ENCODE data around the gene LENEP.

LENEP gene

DNA sequence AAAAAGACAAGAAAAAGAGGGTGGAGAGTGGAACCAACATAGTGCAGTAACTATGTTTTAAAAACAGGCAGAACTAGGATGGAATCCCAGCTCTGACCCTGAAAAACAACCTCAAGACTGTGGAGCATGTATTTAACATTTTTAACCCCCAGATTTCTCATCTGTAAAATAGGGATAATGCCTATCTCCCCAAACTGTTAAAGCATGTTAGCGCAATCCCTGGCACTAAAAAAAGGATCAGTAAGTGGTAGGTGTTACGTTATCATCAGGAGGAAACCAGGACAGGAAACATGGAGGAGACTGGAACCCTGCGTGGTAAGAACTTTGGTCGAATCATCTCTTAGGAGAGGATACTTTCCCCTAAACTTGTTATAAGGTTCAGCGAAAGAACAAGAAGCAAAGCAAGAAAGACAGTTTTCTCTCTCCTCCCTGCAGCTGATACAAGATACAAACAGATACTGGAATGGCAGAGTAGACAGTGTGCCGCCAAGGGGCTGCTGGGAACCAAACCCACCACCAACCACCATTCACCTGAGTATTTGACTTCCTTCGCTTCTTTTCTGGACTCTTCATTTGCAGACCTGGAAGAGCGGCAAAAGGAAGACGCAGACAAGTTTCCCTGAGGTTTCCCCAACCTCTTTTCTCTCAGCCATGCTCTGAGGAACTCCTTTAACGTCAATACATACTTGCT is 32.8 kb upstream of the LENEP start:
- no peak for DNase-seq (ENCODE audit: low spot score)

DNA sequence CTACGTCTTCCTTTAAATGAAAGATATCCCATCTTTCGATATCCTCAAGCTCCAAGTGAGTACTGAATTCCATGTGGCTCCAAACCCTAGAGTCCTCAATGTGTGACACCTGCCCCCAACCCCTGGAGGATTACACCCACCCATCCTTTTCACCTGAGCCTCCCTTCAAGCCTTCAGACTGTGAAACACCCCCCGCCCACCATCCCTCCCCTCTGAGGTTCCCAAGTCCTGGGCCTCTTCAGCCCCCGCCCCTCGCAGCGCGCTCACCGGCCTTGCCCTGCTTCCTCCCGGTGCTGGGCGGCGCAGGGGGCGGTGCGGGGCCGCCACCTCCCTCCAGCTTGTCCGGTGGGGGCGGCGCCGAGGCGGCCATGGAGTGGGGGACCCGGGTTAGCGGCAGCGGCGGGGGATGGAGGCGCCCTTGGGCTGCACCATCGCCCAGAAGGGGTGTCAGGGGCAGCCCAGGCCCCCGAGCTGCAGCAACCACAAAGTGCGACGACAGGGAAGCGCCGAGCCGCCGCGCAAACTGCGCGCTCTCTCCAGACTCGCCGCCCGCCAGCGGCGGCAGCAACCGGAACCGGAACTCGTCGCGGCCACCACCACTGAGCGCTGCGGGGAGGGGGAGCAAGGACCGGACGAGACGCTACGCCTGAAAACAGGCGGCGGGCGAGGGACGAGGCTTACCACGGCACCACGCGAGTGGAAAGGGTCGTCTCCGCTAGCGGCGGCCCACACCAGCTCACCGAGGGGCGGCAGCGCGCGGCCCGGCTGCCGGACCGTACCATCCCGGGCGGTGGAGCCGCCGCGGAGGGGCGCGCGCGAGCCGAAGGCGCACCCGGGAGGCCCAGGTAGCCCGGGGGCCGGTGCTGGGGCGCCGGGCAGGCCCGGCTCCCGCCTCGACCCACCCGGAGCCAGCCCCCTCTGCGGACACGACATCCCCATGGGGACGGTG is 31.9 kb upstream of the LENEP start, which contains the start of gene PYGO2:
TSS of gene PYGO2 (minus strand) at position 576 of the 949 bp plus-strand sequence. CDS start at position 370, 206 bp downstream.
- DNase-seq (ENCODE audit: low spot score): peak; percentile 73

- peak; percentile 55 for DNase-seq (ENCODE audit: low spot score)
Observed at GRCh38 chr1:154962156-154962749, 31.1 kb upstream of the LENEP start.

- no peak for DNase-seq (ENCODE audit: low spot score)
Observed at GRCh38 chr1:154962795-154963330, 30.5 kb upstream of the LENEP start.

DNA sequence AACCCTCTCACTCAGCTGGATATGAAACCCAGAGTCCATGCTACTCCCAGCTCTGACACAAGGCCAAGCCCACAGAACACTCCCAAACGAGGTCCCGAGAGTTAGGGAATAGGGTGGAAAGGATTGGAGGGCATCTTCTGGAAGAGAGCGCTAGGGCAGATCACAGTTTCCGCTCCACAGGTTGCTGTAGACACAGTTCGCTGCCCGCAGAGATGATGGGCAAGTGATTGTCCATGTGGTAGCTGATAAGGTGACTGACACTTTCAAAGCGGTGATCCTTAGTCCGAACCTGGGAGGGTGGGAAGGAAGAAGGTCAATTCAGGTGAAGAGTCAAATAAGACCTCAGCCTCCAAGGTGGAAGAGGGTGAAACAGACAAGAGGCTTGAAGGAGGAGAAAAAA is 29.7 kb upstream of the LENEP start:
- DNase-seq (ENCODE audit: low spot score): no peak

DNA sequence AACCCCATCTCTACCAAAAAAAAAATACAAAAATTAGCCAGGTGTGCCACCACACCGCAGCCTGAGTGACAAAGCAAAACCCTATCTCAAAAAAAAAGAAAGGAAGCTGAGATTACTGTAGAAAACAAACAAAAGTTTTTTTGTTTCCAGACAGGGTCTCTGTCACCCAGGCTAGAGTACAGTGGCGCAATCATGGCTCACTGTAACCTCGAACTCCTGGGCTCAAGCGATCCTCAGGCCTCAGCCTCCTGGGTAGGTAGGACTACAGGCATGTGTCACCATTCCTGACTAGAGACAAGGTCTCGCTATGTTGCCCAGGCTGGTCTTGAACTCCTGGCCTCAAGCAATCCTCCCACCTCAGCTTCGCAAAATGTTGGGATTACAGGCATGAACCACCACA is 29.0 kb upstream of the LENEP start:
- no peak for DNase-seq (ENCODE audit: low spot score)

GRCh38 chr1:154966111-154966510 is 27.3 kb upstream of the LENEP start:
- no peak for DNase-seq (ENCODE audit: low spot score)

DNA sequence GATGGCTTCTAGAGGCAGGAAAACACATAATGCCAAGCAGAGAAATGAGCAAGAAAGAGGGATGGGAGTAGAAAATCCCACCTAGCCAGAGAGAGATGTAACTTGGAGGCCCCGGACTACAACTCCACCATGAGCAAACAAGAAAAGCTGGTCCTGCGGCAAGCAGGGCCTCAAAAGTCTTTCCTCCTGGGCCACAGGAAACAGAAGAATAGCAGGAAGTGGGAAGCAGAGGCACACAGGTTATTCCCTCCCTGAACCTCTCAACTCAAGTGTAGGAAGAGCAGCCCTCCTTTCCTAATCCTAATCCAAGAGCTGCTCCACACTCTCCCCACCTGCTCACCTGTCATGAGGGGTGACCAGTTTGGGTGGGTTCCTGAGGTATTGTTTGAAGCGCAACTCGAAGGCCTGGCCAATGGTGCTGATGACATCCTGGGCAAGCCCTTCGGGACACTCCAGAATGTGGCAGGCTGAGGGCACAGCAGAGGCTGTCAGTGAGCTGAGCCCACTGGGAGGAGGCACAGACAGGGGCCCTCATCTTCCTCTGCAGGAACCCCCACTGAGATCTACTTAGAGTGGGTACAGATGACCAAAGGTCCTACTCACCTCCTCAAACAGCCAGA is 25.9 kb upstream of the LENEP start:
- no peak for DNase-seq (ENCODE audit: low spot score)

- no peak for DNase-seq (ENCODE audit: low spot score)
Observed at GRCh38 chr1:154968731-154969130, 24.7 kb upstream of the LENEP start.

DNA sequence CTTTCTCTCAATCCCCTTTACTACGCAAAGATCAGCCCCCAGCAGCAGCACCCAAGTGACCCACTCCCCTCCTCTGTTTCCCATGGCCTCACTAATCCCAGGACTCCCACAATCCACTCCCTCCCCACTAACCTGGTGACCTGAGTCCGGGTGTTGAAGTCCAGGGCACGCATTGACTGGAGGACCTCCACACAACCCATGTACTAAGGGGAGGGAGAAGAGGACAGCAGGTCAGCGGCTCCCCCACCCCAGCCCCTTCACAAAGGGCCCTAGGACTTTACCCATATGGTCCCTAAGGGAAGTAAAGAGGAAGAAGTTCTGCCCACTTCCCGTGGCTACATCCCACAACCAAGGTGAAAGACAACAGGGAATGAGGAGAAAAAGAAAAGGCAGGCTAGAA is 24.1 kb upstream of the LENEP start:
- DNase-seq (ENCODE audit: low spot score): no peak

DNA sequence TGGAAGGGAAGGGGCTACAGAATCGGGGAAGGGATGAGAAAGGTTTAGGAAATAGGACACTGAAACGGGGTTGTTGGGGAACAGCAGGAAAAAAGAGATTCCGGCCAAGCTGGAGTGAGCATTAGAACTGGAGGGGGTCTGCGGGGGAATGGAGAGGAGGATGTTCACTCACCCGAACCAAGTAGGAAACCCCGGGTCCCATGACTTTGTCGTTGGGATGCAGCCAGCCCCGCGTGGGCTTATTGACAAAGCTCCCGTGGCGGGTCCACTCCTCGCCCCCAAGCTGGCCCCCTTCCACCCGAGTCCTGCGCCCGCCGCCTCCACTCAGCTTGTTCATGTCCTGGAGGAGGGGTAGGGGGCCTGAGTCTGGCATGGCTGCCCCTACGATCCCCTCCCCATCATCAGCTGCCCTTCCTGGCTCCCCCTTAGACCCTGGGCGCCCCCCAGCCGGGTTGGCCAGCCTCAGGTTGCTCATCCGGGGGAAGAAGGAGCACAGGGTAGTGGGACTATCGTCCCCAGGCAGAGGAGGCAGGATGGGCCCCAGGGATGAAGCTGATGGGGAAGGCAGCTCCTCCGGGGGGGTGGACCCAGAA is 23.4 kb upstream of the LENEP start:
- DNase-seq (ENCODE audit: low spot score): no peak

DNA sequence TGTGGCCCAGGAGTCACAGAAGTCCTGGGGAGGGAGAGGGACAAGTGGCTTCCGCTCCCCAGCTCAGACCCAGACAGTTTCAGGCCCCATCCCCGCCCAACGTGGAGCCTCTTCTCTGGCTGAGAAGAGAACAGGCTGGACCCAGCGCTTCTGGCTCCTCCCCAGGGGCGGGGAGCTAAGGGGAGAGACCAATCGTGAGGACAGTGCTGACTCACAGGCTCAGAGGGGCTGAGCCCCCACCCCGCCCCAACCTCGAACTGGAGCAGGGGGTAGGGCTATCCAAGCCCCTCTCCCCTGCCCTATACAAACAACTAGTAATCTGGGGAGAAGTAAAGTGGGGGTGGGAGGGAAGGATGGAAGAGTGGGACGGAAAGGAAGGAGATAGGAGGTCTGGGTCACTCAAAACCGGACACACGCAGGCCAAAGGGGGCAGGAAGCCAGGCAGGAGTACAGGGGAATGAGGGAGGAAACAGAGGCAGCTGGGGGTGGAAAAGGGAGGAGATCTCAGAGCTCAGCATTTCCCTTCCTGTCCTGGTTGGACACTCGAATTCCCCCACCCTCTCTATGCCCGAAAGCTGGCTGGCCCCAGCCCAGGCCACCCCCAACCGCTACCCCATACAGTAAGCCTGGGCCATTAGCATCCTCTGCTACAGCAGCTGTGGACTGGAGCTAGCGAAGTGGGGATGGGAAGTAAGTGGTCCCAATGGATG is 22.6 kb upstream of the LENEP start, which contains the start of gene SHC1:
TSS of gene SHC1 (minus strand) at position 117 of the 710 bp plus-strand sequence. CDS start 221 bp downstream, outside the sequence.
- peak; percentile 98 for DNase-seq (ENCODE audit: low spot score)

DNA sequence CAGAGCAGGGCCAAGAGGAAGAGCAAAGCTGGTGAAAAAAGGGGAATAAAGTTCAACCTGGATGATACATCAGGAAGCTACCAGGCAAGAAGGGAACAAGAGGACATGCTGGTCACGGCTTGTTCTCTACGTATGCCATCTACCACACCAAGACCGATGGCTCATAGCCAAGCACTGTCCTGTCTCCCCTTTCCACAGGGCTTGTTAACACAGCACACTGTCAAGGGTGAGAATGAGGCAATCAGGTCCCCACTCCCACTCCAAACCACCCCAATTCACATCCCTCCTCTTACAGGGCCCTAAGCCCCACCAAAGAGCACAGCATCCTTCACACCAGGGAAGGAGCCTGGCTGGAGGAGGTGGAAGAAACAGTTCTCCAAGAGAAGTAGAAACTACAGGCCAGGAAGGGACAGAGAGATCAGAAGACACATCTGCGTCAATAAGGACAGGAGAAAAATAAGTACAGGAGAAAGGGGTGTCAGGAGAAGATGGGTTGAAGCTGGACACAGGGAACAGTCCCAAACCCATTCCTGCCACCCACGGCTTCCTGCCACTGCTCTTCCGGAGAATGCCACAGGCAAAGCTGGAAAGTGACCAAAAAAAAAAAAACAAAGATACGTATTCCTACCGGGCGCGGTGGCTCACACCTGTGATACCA is 21.9 kb upstream of the LENEP start:
- no peak for DNase-seq (ENCODE audit: low spot score)

DNA sequence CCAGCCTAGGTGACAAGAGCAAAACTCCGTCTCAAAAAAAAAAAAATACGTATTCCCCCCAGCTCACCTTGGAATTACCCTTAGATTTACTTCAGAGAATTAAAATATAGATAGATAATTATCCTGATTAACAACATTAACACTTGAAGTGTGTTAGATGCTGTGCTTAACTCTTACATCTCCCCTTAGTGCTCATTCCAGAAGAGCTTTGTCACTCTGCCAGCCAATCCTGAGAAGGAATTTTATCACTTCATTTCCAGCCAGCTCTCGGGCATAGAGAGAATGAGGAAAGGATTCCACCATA is 21.2 kb upstream of the LENEP start:
- DNase-seq (ENCODE audit: low spot score): no peak

DNA sequence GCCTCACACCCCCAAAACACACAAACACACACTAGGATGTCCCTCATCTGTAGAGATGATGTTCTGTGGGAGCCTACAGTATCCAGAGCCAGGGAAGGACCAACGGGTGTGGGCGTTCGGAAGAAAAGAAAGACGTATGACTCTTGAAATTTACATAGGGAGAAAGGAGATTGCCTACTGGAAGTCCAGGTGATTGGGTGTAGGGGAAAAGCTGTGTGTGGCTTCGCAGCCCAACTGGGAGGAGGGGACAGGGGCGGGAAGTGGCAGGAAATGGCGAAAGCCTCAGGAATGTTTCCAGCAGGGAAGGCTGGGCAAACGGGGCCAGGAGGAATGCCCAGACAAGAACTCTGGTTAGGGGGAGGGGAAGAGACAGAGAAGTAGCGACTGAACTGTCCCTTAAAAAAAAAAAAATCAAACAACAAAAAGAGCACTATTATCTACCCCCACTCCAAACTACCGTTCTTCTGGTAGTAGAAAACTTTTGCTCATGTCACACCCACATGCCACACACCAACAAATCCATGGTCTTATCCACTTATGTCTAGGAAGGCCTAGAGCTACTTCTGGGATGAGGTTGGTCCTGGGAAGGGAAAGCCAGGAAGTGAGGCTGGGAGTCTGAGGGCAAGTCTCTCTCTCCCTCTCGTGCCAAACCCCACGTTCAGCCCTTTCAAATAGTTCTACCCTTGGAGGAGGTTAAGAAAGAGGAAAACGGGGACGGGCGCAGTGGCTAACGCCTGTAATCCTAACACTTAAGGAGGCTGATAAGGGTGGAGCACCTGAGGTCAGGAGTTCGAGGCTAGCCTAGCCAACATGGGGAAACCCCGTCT is 20.7 kb upstream of the LENEP start:
- peak; percentile 90 for DNase-seq (ENCODE audit: low spot score)

- DNase-seq (ENCODE audit: low spot score): peak; percentile 96
Observed at GRCh38 chr1:154973344-154974101, 19.9 kb upstream of the LENEP start.

DNA sequence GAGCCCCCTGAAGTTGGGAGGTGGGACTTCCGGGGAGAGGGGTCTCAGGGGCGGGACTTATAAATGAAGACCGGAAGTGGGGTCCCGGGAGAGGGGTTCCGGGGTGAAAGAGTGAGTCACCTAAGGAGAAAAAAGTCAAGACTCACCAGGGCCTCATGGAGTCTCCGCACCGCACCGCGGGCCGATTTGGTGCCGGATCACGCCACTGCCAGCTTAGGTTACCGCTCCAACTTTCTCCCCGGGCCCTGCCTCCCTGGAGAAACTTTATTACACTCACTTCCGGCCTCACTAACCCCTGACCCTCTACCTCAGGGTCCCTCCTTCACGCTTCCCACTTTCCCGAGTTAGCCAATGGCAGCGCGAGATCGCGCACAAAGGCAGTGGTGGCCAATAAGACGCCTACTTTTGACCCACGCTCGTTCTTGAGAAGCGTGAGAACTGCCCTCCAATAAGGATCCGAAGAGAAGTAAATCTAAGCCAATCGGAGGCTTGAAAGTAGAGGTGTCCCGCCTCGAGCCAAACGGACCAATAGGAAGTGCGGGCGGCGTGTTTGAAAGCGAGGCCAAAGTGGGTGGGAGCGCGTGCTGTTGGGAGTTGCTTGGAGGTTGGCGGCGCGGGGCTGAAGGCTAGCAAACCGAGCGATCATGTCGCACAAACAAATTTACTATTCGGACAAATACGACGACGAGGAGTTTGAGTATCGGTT is 19.1 kb upstream of the LENEP start, which contains the start of gene CKS1B:
TSS of gene CKS1B (plus strand) at position 580 of the 706 bp plus-strand sequence. CDS start at position 645, 65 bp downstream.
- peak; percentile 100 for DNase-seq (ENCODE audit: low spot score)

Measured in cerebellar cortex (tissue), 1 donor.